Right renal pelvis (tissue), 4 donors: Measurements from ENCODE around the gene PRKAR2B. TPM values are rescaled to one million over a fixed set of nuclear protein-coding genes. Genes with fewer than 3 reads are reported as not detected.
"Not testable (repeated sequence)": the region's sequence is repeated elsewhere in the genome, so short reads cannot be mapped to it uniquely, and the experiment has no call there.

Source experiments
- DNase-seq, 4 donors: peaks; one replicate each; pipeline ENCODE4 v3.0.0-alpha.2; 2013; ENCODE audit warnings: low read depth in 4 of 4, low spot score in 3 of 4, missing footprints in 1 of 4
- polyA plus RNA-seq, 4 donors: library from polyadenylated mRNA; unstranded; fragments of 120-200 nt; gene quantifications; one replicate each; pipeline ENCODE4 v1.2.1, GENCODE V29; 2013; ENCODE audit not compliant: insufficient read length in 4 of 4

The PRKAR2B gene
- polyA plus RNA-seq, 4 donors: 38.6 to 54.8 (median 46.6) TPM

GRCh38 chr7:107076781-107077698 lies 32.5 kb downstream of the PRKAR2B start:
- no peak for DNase-seq

GRCh38 chr7:107077699-107078516 lies 33.4 kb downstream of the PRKAR2B start:
- no peak for DNase-seq

DNA sequence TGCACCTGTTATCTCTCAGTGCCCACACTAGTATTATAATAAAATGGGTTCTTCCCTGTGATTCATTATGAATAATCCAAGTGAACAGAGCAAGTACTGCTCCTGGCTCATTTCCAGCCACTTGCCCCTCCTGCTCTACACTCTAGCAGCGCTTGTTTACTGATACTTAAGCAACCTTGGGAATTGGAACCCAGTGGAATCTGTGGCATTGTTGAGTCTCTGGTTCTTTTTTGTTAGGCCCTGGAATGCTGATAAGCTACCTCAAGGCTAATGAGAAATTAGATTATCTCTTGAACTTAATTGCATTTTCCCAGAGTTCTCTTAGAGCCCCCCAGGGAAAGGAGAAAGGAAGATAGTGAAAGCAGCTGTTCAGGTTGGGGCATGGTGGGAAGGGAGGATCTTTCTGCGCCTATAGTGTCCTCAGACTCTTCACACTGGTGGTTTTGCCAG lies 34.0 kb downstream of the PRKAR2B start:
- no peak for DNase-seq

- no peak for DNase-seq
Measured at GRCh38 chr7:107079212-107079940, 34.9 kb downstream of the PRKAR2B start.

DNA sequence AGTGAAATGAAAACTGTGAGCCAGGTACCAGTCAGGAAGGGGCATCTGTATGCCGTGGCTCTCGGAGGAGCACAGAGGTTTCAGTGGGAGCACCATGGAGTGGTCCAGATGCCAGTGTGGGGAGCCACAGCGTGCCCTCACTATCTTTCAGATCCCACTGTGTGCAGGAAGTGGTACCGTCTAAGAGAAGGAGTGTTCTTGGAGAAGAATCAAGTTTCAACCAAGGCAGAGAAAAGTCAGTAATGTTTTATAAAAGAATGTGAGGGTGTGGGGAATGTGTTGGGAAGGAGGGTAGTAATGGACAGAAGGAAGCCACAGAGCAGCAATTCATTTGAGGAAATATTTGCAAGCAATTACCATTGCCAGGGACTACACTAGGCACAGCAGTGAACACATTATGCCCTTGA lies 35.6 kb downstream of the PRKAR2B start:
- no peak for DNase-seq

- no peak for DNase-seq
Measured at GRCh38 chr7:107080533-107080932, 36.0 kb downstream of the PRKAR2B start.

DNA sequence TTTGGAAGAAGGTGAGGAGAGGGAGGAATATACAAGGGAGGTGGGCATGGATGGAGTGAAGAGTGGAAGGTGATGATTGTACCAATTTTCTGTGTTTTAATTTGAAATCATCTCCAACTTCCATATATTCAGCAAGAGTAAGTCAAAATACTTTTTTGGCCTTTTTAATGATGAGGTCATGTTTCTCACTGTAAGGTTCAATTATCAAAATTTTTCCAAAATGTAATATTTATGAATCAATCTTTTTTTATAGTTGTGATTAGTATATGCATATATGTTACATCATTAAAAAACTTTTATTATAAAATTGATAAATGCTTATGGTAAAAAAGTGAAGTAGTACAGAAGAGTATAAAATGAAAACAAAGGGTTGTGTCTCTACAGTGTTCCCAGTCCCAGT lies 40.7 kb downstream of the PRKAR2B start:
- no peak for DNase-seq

DNA sequence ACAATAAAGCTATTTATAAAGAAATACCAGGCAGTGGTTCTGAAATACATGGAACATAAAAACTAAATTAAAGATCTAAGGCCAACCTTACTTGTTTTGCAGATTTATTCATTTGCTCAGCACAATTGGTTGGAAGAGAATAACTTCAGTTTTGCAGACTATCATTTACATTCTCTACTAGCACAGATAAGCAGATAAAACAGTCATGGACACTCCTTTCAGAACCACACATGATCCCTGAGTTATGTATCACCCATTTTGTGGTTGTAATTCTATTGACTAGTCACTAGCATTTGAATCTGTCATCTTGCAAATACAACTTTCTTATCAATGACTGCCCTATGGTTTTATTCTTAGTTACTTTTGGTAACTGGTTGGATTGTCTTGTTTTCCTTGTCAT lies 45.1 kb downstream of the PRKAR2B start:
- no peak for DNase-seq

- DNase-seq: no peak
Measured at GRCh38 chr7:107090457-107090856, 46.0 kb downstream of the PRKAR2B start.

GRCh38 chr7:107091306-107091705 lies 46.8 kb downstream of the PRKAR2B start:
- no peak for DNase-seq

- not testable (repeated sequence) for DNase-seq
Measured at GRCh38 chr7:107093671-107094070, 49.2 kb downstream of the PRKAR2B start.

DNA sequence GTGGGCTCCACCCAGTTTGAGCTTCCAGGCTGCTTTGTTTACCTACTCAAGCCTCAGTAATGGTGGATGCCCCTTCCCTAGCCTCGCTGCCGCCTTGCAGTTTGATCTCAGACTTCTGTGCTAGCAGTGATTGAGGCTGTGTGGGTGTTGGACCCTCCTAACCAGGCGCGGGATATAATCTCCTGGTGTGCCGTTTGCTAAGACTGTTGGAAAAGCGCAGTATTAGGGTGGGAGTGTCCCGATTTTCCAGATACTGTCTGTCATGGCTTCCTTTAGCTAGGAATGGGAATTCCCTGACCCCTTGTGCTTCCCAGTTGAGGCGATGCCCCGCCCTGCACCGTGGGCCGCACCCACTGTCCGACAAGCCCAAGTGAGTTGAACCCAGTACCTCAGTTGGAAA lies 54.6 kb downstream of the PRKAR2B start:
- DNase-seq: not testable (repeated sequence)

- no peak for DNase-seq
Measured at GRCh38 chr7:107100824-107101223, 56.3 kb downstream of the PRKAR2B start.

GRCh38 chr7:107103369-107103768 lies 58.9 kb downstream of the PRKAR2B start:
- DNase-seq: no peak

DNA sequence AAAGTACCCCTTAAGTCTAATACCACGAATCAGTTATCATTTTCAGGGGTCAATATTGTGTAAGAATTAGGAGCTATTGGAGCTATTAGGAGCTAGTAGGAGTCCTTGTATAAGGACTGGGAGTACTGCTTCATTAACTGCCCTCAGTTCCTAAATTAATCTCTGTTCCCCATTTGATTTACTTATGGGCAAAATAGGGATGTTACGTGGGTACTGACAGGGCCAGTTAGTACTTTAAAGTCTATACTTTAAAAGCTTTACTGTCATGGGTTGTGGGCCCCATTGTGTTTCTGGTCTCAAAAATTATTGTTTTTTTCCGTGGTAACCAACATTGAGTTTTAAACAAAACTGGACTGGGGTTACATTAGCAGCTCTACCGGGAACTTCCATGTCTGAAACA lies 60.3 kb downstream of the PRKAR2B start:
- DNase-seq: no peak

- DNase-seq: no peak
Measured at GRCh38 chr7:107105591-107106245, 61.2 kb downstream of the PRKAR2B start.

DNA sequence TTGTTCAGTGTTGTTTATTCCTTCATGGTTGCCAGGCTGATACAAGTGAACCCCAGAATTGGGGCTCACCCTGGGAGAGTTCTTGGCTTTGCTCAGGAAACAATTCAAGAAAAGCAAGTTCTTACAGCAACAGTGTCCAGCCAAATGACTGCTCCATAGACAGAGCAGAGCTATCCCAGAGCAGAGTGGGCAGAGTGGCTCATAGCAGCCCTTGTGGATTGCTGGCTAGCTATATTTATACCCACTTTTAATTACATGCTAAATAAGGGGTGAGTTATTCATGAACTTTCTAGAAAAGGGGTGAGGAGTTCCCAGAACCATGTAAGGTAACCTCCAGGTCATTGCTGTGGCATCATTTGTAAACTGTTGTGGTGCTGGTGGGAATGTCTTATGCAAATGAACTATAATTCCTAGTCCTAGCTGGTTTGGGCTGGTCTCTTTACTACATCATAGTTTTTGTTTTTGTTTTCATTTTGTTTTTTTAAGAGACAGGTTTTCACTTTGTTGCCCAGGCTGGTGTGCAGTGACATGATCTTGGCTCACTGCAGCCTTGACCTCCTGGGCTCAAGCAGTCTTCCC lies 64.4 kb downstream of the PRKAR2B start:
- DNase-seq: no peak

DNA sequence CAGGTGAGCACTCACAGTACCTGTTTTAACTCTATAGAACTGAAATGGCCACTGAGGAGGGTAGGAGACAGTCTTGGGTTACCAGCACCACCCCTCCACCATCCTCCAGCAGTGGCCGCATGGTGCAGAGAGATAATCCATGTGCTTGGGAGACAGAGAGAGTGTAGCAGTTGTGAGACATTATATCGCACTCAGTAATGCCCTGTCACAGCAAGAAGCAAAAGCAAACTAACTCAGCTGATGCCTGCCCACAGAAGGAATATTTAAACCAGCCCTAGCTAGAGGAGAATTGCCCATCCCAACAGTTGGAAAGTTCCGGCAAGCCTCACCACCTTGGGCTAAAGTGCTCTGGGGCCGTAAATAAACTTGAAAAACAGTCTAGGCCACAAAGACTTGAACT lies 65.5 kb downstream of the PRKAR2B start:
- DNase-seq: no peak

DNA sequence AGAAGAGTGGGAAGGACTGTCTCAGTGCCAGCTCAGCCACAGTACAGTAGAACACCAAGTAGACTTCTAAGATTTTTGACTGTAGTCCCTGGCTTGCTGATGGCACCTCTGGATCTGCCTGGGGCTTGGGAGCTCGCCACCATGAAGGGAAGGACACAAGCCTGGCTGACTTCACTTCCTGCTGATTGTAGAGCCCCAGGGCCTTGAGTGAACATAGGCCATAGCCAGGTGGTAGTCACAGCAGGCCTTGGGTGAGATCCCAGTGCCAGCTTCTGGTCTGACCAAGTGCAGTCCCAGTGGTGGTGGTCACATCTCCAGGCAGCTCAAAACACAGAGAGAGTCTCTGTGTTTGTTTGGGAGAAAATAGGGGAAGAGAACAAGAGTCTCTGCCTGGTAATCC lies 66.7 kb downstream of the PRKAR2B start:
- no peak for DNase-seq

DNA sequence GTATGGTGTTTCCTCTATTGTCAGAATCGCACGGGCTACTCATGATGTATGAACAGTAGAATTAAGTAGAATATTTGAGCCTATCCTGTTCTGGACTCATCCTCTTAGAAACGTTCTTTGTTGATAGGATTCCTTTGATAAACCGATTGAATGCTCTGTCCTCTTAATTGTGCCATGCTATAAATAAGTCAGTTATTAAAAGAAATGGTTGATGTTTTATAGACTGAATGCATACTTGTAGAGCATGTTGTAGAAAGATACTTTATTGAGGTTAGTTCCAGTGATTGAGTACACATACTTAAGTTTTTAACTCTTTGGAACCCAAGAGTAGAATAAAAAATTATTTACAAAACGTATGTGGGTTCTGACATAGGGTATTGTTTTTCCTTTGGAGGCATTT lies 69.4 kb downstream of the PRKAR2B start:
- DNase-seq: no peak
